NCI-H1092 (cell line): Measurements from ENCODE around the gene IL22RA1.

Experiments
- DNase-seq: peaks from one replicate; lab custom pipeline; 2025; lab: John Stamatoyannopoulos, UW

IL22RA1 gene

GRCh38 chr1:24096009-24096738, 46.8 kb downstream of the IL22RA1 start:
- no peak for DNase-seq

DNA sequence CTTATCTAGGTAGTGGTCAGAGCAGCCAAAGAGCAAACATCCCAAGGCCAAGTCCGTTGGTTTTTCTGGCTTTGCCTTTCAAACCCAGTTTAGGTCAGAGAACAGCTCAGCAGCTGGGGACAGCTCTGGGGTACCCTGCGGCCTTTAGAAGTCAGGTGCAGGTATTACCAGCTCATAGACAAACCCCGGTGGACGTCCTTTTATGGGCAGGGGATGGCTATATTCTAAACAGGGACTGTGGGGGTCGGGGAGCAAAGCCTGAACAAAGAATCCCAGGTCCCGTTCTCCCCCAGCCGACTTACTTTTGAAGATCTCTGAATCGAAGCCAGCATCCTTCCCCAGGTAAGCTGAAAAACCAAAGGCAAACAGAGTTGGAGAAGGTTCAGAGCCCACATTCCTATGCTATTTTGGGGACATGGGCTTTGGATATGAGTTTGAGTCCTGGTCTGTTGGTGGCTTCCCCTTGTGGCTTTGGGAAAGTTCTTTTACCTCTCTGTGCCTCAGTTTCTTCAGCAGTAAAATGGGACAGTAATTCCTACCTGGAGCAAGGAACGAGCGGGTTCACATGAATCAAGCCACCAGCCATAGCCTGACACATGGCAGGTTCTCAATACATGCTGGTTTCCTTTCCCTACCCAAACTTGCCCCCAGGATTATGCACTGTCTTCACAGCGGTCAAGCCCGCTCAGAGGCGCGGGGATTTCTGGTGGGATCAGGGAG, 47.6 kb downstream of the IL22RA1 start:
- no peak for DNase-seq

- DNase-seq = no peak
Measured at GRCh38 chr1:24094554-24094953, 48.4 kb downstream of the IL22RA1 start.

- DNase-seq = no peak
Measured at GRCh38 chr1:24093732-24094131, 49.2 kb downstream of the IL22RA1 start.

DNA sequence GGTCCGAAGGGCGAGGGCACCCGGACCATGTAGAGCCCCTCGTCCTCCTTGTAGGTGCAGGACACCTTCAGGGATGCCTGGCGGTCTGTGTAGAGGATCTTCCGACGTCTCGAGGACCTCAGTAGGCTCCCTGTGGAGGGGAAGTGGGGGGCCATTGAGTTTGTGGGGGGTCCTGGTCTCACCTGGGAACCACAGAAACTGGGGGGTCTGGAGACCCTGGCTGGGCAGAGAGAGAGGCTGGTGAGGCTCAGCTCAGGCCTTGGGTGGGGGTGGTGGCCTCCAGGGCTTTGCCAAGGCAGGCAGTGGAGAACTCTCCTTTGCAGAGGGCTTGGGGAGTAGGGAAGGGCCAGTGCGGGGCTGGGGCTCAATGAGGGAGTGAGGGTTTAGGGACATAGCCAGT, 50.0 kb downstream of the IL22RA1 start:
- no peak for DNase-seq

- DNase-seq = no peak
Measured at GRCh38 chr1:24091971-24092482, 50.9 kb downstream of the IL22RA1 start.

DNA sequence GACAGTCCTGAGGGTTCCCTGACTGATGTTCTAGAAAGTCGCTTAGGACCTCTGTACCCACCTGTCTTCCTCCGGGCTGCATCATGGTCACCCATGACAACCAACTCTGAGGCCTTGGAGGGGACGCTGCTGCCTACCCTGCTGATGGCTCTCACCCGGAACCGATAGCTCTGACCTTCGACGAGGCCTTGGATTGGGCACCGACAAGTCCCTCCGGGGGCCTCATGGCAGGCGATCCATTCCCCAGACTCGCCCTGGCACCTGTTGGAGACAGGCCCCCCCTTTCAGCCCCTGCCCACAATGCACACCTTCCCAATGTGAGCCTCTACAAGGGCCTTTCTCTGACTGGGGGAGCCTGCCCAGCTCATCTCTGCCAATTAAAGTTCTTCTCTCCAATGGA, 52.2 kb downstream of the IL22RA1 start:
- no peak for DNase-seq

DNA sequence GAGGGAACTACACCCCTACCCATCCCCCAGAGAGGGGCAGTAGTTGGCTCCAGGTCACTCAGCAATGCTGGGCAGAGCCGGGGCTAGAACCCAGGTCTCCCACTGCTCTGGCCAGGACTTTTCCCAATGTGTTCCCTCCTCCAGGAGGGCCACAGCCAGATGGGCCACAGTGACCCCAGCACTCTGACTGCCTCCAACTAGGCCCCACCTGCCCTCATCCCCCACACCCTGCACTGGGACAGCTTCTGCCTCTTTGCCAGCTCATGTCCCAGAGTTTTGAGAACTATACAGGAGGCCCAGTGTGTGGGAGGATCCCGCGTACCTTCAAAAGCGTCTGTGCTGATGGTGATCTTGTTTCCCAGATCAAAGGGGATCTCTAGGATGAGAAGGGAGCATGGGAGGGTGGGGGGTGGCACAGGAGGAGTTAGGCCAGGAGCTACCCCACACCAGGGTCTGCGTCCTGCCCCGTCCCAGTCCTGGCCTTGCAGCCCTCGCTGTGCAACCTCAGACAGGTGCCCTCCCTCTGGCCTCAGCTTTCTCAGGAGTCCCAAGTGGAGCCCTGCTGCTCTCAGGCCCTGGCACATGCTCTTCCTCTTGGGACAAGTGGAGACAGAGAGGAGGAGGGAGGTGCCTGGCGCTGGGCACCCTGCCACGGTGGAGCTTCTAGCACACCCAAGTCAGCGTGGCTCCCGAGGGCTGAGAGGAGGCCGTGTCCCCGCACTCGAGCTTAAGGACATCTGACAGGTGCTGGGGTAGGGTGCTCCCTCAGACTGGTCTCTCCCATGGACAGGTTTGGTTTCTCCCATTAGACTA, 53.0 kb downstream of the IL22RA1 start:
- DNase-seq = no peak

DNA sequence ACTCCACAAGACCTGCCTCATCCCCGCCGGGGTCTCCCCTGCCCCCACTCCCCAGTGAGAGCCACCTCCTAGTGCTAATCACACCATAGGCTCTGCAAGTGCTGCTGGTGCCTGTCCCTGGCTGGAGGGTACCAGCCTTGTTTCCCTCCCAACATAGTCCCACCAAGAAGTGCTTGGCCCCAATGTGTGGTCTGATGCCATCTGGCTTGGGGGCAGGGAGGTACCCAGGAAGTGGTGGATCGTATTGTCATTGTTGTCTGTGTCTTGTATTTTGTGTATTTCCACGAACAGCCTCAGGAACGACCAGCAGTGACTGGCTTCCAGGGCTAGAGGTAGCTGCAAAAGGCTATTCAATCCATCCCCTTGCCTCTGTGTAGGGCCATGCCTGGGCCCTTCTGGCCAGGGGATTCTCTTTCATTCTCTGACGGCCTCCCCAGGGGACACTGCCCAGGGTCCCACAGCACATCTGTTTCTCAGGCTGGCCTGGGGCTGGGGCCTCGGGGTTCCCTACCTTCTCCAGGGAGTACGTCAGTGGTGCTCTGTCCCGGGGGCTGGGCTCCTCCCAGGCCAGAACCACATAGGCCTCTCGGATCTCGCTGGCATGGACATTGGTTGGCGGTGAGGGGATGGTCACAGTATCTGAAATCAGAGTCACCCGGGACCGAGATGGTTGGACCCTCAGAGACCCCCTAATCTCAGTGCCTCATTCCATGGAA, 53.8 kb downstream of the IL22RA1 start:
- no peak for DNase-seq

- no peak for DNase-seq
Measured at GRCh38 chr1:24086466-24086865, 56.5 kb downstream of the IL22RA1 start.

DNA sequence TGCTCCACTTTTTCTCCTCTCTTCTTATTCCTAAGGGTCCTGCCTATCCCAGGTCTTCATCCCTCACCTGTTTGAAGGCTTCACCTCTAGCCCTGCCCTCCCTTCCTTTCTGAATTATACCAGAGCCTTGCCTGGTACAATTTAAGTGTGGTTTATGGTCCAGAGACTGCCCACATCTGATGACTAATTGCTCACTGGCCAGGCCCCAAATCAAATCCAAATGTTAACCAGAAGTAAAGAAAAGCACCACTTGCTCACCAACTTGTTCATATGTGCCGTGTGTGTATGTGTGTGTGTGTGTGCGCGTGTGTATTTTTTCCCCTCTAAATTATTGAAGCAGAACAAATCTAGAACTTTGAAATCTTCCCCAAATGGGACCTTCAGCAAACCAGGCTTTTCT, 57.4 kb downstream of the IL22RA1 start:
- no peak for DNase-seq

GRCh38 chr1:24085007-24085406, 57.9 kb downstream of the IL22RA1 start:
- no peak for DNase-seq

GRCh38 chr1:24084050-24084449, 58.9 kb downstream of the IL22RA1 start:
- no peak for DNase-seq

- no peak for DNase-seq
Measured at GRCh38 chr1:24082372-24082771, 60.6 kb downstream of the IL22RA1 start.

DNA sequence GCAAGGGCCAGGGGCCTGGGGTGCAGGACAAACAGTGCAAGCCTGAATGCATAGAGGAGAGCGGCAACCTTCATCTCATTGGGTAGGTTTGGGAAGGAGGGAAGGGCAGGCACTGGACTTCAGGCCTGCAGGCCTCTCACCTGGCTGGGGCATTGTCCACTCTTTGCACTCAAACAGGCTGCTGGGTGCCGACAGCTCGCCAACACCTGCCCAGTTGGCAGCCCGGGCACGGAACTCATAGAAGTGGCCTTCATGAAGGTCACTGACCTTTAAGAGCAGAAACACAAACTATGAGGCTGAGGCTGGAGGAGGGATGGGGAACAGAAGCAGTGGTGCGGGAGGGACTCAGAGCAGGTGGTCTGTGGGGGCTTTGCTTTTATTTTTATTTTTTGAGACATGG, 61.8 kb downstream of the IL22RA1 start:
- no peak for DNase-seq

- DNase-seq = no peak
Measured at GRCh38 chr1:24080131-24080530, 62.8 kb downstream of the IL22RA1 start.

- no peak for DNase-seq
Measured at GRCh38 chr1:24077278-24077978, 65.5 kb downstream of the IL22RA1 start.

- no peak for DNase-seq
Measured at GRCh38 chr1:24075946-24076345, 67.0 kb downstream of the IL22RA1 start.

- no peak for DNase-seq
Measured at GRCh38 chr1:24075590-24075854, 67.4 kb downstream of the IL22RA1 start.

DNA sequence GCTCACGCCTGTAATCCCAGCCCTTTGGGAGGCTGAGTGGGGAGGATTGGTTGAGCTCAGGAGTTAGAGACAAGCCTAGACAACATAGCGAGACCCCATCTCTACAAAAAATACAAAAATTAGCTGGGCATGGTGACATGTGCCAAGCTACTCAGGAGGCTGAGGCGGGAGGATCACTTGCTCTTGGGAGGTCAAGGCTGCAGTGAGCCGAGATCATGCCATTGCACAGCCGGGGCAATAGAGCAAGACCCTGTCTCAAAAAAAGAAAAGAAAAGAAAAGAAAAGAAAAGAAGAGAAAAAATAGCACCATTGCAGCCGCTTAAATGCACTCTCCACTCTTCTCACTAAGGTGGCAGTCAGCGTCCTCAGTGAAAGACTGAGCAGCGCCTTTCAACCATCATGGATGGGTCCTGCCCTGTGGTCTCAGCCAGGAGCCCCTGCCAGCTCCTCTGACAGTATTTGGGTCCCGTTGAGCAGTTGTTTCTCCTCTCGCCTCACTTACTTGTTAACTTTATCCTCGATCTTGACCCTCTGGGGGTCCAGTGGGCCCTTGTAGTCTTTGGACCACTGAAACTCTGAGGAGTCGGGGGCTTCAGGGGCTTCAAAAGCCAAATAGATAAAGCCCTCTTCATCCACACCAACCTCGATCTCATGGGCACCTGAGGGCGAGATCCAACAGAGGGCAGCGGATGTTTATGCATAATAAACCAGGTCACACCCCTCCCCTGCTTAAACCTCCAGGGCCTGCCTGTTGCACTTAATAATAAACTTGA, 67.9 kb downstream of the IL22RA1 start:
- no peak for DNase-seq

DNA sequence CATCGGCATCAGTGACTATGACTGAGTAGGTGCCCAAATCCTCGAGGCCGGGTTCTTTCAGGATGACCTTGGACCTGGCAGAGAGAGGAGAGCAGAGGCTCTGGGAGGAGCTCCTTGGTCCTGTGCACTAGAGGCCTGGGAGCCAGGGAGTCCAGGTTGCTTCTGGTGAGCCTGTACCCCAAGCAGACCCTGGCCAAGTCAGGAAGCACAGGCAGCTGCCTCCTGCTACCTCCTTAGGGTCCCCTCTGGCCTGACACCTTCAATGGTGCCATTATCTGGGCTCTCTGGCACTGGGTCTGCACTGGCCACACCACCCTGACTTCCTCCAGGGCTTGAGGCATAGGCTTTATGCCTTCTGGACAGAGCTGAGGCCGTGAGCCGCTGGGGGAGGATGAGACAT, 68.7 kb downstream of the IL22RA1 start:
- DNase-seq = no peak
